Right renal pelvis (tissue), 4 donors: Measurements from ENCODE around the gene PTGER1. TPM values are rescaled to one million over a fixed set of nuclear protein-coding genes. Genes with fewer than 3 reads are reported as not detected.
A peak's percentile ranks its signal among the peaks of the same experiment; 100 is the strongest.
"Not testable (repeated sequence)": the region's sequence is repeated elsewhere in the genome, so short reads cannot be mapped to it uniquely, and the experiment has no call there.

Experiments used
- DNase-seq, 4 donors: peaks; one replicate each; pipeline ENCODE4 v3.0.0-alpha.2; 2013; ENCODE audit warnings: low read depth in 4 of 4, low spot score in 3 of 4, missing footprints in 1 of 4
- polyA plus RNA-seq, 4 donors: library from polyadenylated mRNA; unstranded; fragments of 120-200 nt; gene quantifications; one replicate each; pipeline ENCODE4 v1.2.1, GENCODE V29; 2013; ENCODE audit not compliant: insufficient read length in 4 of 4

PTGER1 gene
- 1 to 10 TPM; 3.9 to 5.8 (median 4.8) TPM for polyA plus RNA-seq

GRCh38 chr19:14475251-14476073 is at the start of gene PTGER1:
Gene PTGER1 (minus strand): TSS chr19:14475354. CDS start chr19:14474320, 1,034 bp downstream.
- DNase-seq = no peak

GRCh38 chr19:14520543-14520942 is 45.4 kb upstream of the PTGER1 start:
- no peak for DNase-seq

- DNase-seq = no peak
These were observed 44.8 kb upstream of the PTGER1 start for GRCh38 chr19:14519860-14520407.

- no peak for DNase-seq
These were observed 44.2 kb upstream of the PTGER1 start for GRCh38 chr19:14519245-14519859.

GRCh38 chr19:14517840-14518505 is 42.8 kb upstream of the PTGER1 start, which contains the start of gene DNAJB1:
Gene DNAJB1 (minus strand): TSS chr19:14518397. CDS start chr19:14518349, 48 bp downstream.
- peak in 1 of 4 donors; percentile 58 for DNase-seq

GRCh38 chr19:14517446-14517839 is 42.3 kb upstream of the PTGER1 start:
- no peak for DNase-seq

- DNase-seq = no peak
These were observed 41.7 kb upstream of the PTGER1 start for GRCh38 chr19:14516746-14517438.

GRCh38 chr19:14516048-14516534 is 40.9 kb upstream of the PTGER1 start:
- no peak for DNase-seq

- DNase-seq = no peak
These were observed 40.4 kb upstream of the PTGER1 start for GRCh38 chr19:14515501-14516047.

- no peak for DNase-seq
These were observed 39.2 kb upstream of the PTGER1 start for GRCh38 chr19:14514215-14514863.

GRCh38 chr19:14512406-14512961 is 37.3 kb upstream of the PTGER1 start:
- DNase-seq = no peak

- no peak for DNase-seq
These were observed 36.1 kb upstream of the PTGER1 start for GRCh38 chr19:14511229-14511593.

GRCh38 chr19:14510311-14511228 is 35.4 kb upstream of the PTGER1 start:
- no peak for DNase-seq

- DNase-seq = no peak
These were observed 32.8 kb upstream of the PTGER1 start for GRCh38 chr19:14507704-14508542.

GRCh38 chr19:14505488-14506239 is 30.5 kb upstream of the PTGER1 start:
- no peak for DNase-seq

GRCh38 chr19:14504575-14504974 is 29.4 kb upstream of the PTGER1 start:
- DNase-seq = not testable (repeated sequence)

- no peak for DNase-seq
These were observed 28.1 kb upstream of the PTGER1 start for GRCh38 chr19:14503285-14503684.
